Adrenal gland (tissue), 5 donors: ENCODE results near the gene CAMKMT.

Experiments
- POLR2A ChIP-seq, 2 donors: fragments of 450-650 bp; IDR thresholded peaks; one replicate each; pipeline ENCODE4 v1.6.1; 2017; ENCODE audit warnings: antibody characterized with exemption in 2 of 2, mild to moderate bottlenecking in 2 of 2, moderate library complexity in 1 of 2
- TF ChIP-seq, protein P1 (sequence below), 6 experiments: fragments of 450-650 bp in 4 of 6; fragments of 200-600 bp in 2 of 6; sonication (generic) in 1 of 6; IDR thresholded peaks; 1 replicate in 5 of 6; 2 replicates in 1 of 6; pipeline versions ENCODE4 v1.5.1 to v1.8.0; 2016 to 2021; ENCODE audit warnings: antibody characterized with exemption in 6 of 6, mild to moderate bottlenecking in 2 of 6, moderate library complexity in 1 of 6
- donor health status: DM: no; HTN: no; CAD: no.

DNA sequence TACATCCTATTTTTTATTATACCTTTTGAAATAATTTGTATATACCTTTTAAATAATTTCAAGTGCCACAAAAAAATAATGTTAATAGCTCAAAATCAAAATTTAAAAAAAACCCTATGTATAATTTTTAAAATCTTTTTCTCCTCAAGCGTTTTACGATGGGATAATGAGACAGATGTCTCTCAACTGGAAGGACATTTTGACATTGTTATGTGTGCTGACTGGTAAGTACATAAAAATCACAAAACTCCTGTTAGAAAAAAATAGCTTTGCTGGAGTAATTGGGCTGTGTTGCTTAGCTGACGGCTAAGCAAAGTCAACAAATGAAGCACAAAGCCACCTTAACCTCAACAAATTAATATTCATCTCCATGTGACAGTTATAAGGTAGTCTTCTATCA is 381.7 kb downstream of the CAMKMT start:
- TF ChIP-seq POLR2A (IDR thresholded peaks at IDR 0.05) = no peak
- TF ChIP-seq, protein P1, sequence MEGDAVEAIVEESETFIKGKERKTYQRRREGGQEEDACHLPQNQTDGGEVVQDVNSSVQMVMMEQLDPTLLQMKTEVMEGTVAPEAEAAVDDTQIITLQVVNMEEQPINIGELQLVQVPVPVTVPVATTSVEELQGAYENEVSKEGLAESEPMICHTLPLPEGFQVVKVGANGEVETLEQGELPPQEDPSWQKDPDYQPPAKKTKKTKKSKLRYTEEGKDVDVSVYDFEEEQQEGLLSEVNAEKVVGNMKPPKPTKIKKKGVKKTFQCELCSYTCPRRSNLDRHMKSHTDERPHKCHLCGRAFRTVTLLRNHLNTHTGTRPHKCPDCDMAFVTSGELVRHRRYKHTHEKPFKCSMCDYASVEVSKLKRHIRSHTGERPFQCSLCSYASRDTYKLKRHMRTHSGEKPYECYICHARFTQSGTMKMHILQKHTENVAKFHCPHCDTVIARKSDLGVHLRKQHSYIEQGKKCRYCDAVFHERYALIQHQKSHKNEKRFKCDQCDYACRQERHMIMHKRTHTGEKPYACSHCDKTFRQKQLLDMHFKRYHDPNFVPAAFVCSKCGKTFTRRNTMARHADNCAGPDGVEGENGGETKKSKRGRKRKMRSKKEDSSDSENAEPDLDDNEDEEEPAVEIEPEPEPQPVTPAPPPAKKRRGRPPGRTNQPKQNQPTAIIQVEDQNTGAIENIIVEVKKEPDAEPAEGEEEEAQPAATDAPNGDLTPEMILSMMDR (IDR thresholded peaks at IDR 0.05) = no peak
